Stimulated activated CD4-positive, alpha-beta T cell treated with anti-CD3 and anti-CD28 coated beads, Interleukin-2, amount 100 ng/mL, for 48 hours (primary cell): Measurements from ENCODE around the gene CNTN1.

Experiments used
- DNase-seq, 2 donors: peaks; one replicate each; pipeline ENCODE4 v3.0.0-alpha.2; 2020

CNTN1 gene

GRCh38 chr12:40691913-40692764 is at the start of gene CNTN1:
Gene CNTN1 (plus strand): TSS chr12:40692439.
- no peak for DNase-seq

- no peak for DNase-seq
These were observed 48.7 kb upstream of the CNTN1 start for GRCh38 chr12:40643506-40643905.

- DNase-seq = no peak
These were observed 48.3 kb upstream of the CNTN1 start for GRCh38 chr12:40643976-40644375.

GRCh38 chr12:40644708-40645107 is 47.5 kb upstream of the CNTN1 start:
- DNase-seq = no peak

GRCh38 chr12:40645361-40645760 is 46.9 kb upstream of the CNTN1 start:
- DNase-seq = no peak

DNA sequence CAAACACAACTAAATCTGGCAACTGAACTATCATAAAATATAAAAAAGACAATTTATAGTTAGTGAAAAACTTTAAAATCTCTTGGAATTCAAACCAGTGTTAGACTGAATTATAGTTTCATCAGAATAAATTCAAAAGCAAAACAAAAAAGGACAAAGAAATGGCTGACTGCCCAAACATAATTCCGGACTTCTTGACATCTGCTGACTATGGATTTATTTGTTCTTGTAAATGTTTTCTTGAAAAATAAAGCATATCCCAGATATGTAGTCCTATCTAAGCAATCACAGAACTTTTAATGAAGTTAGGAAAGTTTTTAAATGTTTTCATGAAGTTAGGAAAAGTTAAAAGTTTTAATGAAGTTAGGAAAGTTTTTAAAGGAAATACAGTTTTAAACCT is 45.8 kb upstream of the CNTN1 start:
- no peak for DNase-seq

- no peak for DNase-seq
These were observed 45.3 kb upstream of the CNTN1 start for GRCh38 chr12:40646911-40647310.

- DNase-seq = no peak
These were observed 44.6 kb upstream of the CNTN1 start for GRCh38 chr12:40647651-40648050.

- DNase-seq = no peak
These were observed 43.7 kb upstream of the CNTN1 start for GRCh38 chr12:40648519-40648918.

DNA sequence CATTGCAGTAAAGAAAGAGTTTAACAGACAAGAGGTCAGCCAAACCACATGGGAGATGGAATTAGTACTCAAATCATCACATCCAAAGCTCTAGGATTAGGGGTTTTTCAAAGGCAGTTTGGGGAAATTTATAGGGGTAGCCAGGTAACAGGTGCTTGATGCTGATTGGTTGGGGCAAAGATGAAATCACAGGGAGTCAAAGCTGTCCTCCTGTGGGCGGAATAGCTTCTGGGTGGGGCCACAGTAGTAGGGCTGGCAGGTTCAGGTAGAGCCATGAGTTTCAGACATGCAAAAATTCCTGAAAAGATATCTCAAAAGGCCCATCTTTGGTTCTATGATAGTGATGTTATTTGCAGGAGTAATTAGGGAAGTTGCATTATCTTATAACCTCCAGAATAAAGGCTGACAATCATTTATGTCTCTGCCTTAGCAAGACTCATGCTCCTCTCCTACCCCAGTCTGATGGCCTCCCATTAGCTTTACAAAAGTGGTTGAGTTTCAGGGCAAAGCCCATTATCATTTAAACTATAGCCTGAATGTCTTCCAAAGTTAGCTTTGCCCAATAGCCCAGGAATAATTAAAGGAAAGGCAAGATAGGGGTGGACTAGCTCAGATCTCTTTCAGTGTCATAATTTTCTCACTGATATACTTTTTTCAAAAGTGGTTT is 42.1 kb upstream of the CNTN1 start:
- no peak for DNase-seq

GRCh38 chr12:40655451-40655850 is 36.8 kb upstream of the CNTN1 start:
- no peak for DNase-seq

DNA sequence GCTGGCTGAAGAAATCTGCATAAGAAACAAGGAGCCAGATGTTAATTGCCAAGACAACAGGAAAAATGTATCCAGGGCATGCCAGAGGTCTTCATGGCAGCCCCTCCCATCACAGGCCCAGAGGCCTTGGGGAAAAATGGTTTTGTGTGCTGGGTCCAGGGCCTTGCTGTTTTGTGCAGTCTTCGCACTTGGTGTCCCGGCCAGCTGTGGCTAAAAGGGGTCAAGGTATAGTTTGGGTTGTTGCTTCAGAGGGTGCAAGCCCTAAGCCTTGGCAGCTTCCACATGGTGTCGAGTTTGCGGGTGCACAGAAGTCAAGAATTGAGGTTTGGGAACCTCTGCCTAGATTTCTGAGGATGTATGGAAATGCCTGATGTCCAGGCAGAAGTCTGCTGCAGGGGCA is 29.9 kb upstream of the CNTN1 start:
- no peak for DNase-seq

DNA sequence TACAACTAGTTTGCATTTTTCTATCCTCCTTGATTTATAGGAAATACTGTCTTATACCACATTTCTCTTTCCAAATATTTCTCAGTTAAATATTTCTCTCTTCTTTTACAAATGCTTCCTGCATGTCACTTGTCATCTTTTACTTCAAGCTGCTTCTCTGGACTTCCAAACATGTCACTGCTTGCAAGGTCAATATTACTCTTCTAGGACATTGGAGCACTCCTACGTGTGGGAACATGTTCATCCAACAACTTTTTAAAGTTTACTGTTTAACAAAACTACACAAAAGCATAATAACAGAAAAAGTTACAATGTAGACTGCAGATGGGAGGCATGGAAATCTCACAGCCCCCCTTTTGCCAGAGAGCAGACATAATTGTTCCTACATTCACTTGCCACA is 28.5 kb upstream of the CNTN1 start:
- DNase-seq = no peak

- DNase-seq = no peak
These were observed 24.1 kb upstream of the CNTN1 start for GRCh38 chr12:40668099-40668529.

DNA sequence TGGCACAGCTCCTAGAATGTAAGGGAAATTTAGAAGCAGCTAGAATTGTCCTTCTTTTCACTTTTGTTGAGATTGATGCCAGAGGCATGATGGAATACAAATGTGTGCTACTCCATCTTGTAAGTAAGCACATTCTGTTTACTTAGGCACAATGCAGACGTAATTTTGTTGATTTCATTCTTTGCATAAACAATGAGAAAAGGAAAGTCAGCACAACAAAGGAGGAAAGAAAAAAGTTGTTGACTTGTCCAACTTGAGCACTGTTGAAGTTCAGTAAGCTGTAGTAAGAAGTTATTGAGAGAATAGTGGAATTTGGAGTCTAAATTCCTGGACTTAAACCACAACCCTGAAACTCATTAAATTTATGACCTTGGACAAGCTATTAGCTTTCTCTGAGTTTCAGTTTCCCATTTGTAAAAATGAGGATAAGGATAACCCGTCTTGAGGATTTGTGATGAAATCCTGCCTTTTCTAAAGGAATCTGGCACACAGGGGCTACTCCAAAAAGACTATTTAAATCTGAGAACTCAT is 19.4 kb upstream of the CNTN1 start:
- DNase-seq = no peak

DNA sequence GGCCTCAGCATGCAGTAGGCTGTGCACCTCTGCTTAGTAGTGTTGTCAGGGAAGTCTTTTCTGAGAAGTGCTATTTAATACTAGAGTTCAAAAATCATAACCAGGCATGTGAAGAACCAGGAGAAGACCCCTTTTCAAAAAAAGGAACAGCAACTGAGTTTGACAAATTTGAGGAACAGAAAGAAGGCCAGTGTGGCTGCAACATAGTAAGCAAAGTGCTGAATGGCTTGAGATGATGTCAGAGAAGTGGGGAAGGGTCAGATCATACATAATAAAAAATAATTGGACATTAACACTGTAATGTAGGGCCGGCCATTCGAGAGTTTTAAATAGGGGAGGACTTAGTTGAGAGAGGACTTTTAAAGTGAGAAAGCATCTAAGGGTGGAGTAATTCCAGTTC is 11.1 kb upstream of the CNTN1 start:
- DNase-seq = no peak

GRCh38 chr12:40684986-40685385 is 7.3 kb upstream of the CNTN1 start:
- no peak for DNase-seq

DNA sequence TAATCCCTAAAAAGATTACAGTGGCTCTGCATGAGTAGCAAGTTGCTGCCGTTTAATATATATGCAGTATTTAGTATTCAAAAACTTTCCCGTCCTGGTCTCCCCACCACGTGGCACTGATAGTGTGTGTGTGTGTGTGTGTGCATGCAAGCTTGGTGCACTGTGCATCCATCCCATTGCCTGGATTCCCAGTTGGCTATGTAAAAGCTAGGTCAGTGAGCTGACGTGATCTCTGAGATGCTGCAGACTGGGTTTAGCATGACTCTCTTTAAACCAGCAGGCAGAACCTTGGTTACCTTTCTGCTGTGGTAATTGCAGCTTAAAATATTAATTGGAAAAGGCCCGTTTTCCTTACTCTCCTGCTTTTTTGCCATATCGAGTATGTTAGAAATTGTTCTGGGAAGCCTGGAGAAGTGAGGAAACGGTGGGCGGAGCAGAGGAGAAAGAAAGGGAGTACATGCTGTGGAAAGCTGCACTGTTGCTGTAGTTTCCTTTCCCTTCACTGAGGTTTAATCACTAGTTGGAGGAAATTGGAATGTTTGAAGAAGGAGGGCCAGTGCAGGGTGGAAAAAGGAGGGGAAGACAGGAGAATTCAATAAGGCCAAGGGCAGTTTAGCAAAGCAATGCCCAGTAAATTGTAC is 4.0 kb upstream of the CNTN1 start:
- no peak for DNase-seq

DNA sequence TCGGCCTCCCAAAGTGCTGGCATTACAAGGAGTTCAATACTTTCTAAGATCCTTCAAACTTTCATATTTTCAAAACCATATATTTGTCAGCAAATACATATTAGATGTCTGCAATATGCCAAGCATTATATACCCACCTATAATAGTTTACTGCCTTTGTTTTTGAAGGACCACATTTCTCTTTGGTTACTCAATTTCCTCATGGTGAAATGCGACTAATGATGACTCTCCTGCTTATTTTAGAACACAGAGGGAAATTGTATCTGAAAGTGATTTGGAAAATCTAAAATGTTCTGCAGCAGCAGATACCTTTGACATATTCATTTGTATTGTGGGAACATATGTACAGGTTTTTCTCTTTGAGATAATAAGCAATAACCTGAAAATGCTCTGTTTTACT is 2.7 kb upstream of the CNTN1 start:
- no peak for DNase-seq

DNA sequence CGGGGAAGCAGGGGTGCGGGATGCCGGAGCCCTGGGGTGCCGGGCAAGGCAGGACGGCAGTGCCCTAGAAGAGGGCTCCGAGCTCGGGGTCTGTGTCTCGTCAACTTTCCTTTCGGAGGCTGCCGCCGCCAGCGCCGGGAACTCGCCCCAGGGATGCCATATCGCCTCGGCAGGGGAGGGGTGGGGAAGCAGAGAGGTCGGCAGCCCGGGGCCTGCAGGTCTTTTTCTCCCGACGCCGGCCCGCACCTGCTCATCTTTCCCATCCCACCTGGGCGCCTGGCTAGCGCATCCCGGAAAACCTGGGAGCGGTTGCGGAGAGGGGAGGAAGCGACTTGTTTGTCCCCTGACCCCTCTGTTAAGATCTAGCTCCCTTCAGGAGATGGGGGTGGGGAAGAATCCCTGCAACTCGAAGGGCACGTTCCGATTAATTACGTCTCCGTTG is 547 bp downstream of the CNTN1 start:
- DNase-seq = no peak

GRCh38 chr12:40693207-40693821 is 1.1 kb downstream of the CNTN1 start:
- no peak for DNase-seq

DNA sequence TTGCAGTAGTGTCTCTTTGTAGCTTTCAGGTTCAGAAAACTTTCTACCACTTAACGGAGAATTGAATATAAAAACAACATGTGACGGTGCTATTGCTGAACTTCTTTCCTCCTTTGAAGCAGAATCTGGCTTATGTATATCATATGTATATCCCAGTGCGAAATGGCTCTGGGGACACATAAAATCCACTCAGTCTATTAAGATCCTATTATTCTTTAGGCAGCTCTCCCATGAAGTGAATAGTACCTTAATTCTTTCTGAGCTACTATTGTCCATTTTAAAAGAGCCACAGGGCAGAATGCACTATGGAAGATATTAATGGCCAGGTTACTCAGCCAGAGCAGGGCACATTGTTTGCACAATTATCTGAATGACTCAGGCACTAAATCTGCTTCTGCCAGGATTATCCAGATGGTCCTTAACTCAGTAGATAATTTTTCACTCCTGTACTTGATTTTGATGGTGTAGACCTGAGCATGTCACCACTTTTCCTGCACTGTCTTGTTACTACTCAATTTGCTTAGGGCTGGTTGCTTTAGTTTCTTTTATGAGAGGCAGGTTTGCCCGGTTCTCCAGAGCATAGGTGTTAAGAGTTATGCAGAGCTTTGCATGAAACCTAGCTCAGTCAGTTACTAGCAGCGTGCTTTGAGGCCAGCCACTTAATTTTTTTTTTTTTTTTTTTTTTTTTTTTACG is 5.5 kb downstream of the CNTN1 start:
- no peak for DNase-seq

GRCh38 chr12:40701756-40702155 is 9.5 kb downstream of the CNTN1 start:
- no peak for DNase-seq
